Aorta (tissue), 5 donors: ENCODE results near the gene AMMECR1. TPM values are rescaled to one million over a fixed set of nuclear protein-coding genes. Genes with fewer than 3 reads are reported as not detected.

ENCODE experiments used
- ATAC-seq: fragments of 200-7000 bp; cut with Tn5 transposase; one replicate; pipeline ENCODE4 v1.9.1; 2022; ENCODE audit warnings: moderate library complexity; ENCODE audit not compliant: low FRiP score
- DNase-seq, 2 donors: peaks; one replicate each; pipeline ENCODE4 v3.0.0-alpha.2; 2020
- H3K27ac ChIP-seq, 2 donors: one replicate each; pipeline ENCODE4 v1.5.1; 2013; ENCODE audit warnings: low read length in 2 of 2, mild to moderate bottlenecking in 2 of 2, moderate library complexity in 2 of 2, control low read depth in 1 of 2, inconsistent platforms in 1 of 2, low read depth in 1 of 2
- H3K27me3 ChIP-seq, 2 donors: one replicate each; pipeline ENCODE4 v1.6.1; 2013; ENCODE audit warnings: control low read depth in 1 of 2, low read length in 1 of 2, mild to moderate bottlenecking in 1 of 2, moderate library complexity in 1 of 2; ENCODE audit not compliant: insufficient read depth in 2 of 2, control insufficient read depth in 1 of 2
- H3K36me3 ChIP-seq, 2 donors: one replicate each; pipeline ENCODE4 v1.6.1; 2013; ENCODE audit warnings: control low read depth in 1 of 2, low read length in 1 of 2, mild to moderate bottlenecking in 1 of 2; ENCODE audit not compliant: insufficient read depth in 2 of 2, control insufficient read depth in 1 of 2
- H3K4me1 ChIP-seq, 2 donors: one replicate each; pipeline ENCODE4 v1.6.1; 2013; ENCODE audit warnings: low read length in 2 of 2, control low read depth in 1 of 2, mild to moderate bottlenecking in 1 of 2, moderate library complexity in 1 of 2; ENCODE audit not compliant: insufficient read depth in 2 of 2, control insufficient read depth in 1 of 2
- H3K4me3 ChIP-seq, 2 donors: one replicate each; pipeline ENCODE4 v1.5.1; 2013; ENCODE audit warnings: low read length in 2 of 2, control low read depth in 1 of 2, mild to moderate bottlenecking in 1 of 2
- H3K9me3 ChIP-seq: one replicate; pipeline ENCODE4 v1.6.1; 2013; ENCODE audit warnings: mild to moderate bottlenecking, low read length; ENCODE audit not compliant: control insufficient read depth
- WGBS, 2 donors: extraction: QIAGEN DNeasy Blood & Tissue Kit; methylation state at CpG; one replicate each; pipeline ENCODE4 v1.1.7; 2013; 5-methylcytosine and 5-hydroxymethylcytosine counted together
- intact Hi-C, 2 donors: fragments of 100-400 bp; cut with DNase I; formaldehyde crosslinking; loops; one replicate each; pipeline versions ENCODE4 v1.14.2 to v1.15.0; 2022
- polyA plus RNA-seq, 2 donors: library from polyadenylated mRNA; stranded (reverse); fragments of 200-250 nt; gene quantifications; one replicate each; pipeline ENCODE4 v1.2.3, GENCODE V29; 2013
- total RNA-seq, 2 donors: library from RNA; stranded (reverse); fragmentation: NEBNext Ultra II Directional; extraction: Animal tissue kit (Norgen Biotek cat#: 25700); gene quantifications; one replicate each; pipeline ENCODE4 v1.2.1, GENCODE V29; 2021
- donor health status: healthy with polysubstance abuse.
- donor health status: Bipolar disorder and iron deficiency.
- donor health status: DM: no; HTN: no; CAD: no.
- donor health status: DM: no; HTN: no; CAD: no.
- donor health status: DM: yes; HTN: yes; CAD: no.

Gene AMMECR1
- total and polyA plus RNA-seq, 4 donors = 0.92 to 4.0 (median 2.3) TPM

DNA sequence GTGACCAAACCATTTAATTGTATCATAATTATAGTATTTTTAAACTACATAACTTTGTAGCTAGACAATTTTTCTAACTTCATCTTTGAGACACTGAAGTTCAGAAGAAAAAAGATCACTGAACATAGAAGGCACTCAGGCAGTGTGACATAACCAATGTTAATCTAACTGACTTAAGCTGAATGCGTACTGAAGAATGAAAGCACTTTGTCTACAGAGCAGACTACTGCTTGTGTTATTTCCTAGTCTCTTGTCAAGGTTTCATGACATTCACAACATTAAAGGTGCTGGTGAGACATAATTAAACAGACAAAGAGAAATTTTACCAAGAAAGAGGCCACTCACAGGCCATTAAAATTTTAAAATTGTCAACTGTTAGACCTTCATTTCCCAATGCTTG, 13.5 kb downstream of the AMMECR1 start:
- H3K4me3 ChIP-seq = no peak overlapping the region
- DNase-seq = no peak
- H3K9me3 ChIP-seq = no peaks in the 10 kb centered on the region
- 81 to 94% methylated on average over 1 of the region's 1 CpG for WGBS, 2 donors
- ATAC-seq = no peak
- no peaks in the 10 kb centered on the region for H3K4me1 ChIP-seq
- H3K27me3 ChIP-seq = no peaks in the 10 kb centered on the region
- intact Hi-C loops = no loop called here
- H3K36me3 ChIP-seq = no peaks in the 10 kb centered on the region
- no peak overlapping the region for H3K27ac ChIP-seq

DNA sequence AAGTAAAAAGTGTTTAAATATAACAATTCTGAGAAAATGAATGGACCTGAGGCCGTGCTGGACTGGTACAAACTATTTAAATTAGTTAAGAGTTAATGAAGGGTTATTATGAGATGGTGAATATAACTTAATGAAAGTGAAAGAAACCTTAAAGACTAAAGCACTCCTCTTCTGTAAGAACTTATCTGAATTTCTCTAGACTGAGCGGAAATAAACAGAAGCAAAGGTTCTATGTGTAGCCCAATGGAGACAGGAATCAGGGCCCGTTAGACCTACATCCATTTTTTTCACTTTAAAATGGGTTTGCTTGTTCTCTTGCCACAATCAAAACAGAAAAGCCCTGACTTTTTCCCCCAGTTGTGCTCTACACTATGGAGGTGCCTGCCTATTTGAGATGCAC, 14.9 kb downstream of the AMMECR1 start:
- Histone ChIP-seq H3K4me1 (no peaks in the 10 kb centered on the region), H3K4me3 (no peak overlapping the region), H3K36me3 (no peaks in the 10 kb centered on the region), H3K27ac (no peak overlapping the region), H3K9me3 (no peaks in the 10 kb centered on the region), H3K27me3 (no peaks in the 10 kb centered on the region)
- WGBS, 2 donors = 76 to 95% methylated on average over 3 of the region's 3 CpGs
- DNase-seq (no peak), ATAC-seq (no peak)
- intact Hi-C loops = no loop called here

DNA sequence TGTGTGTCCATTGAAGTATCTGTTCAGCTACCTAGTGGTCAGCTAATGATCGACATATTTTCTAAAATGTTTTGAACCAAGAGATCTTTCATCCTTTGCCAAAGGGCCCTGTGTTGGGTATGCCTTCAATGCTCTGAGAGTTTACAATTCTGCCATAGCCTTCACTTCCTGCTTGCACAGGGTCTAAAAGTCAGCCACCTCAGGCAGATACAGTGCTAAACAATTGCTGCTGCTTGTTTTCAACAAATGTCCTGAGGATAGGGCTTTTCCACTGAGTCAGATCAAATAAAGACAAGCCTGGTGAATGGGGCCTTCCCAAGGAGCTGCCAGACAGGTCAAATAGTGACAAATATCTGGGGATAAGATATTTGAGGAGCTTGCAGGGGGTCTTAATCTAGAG, 16.7 kb downstream of the AMMECR1 start:
- DNase-seq (no peak), ATAC-seq (no peak)
- Histone ChIP-seq H3K27ac (no peak overlapping the region), H3K9me3 (no peaks in the 10 kb centered on the region), H3K4me3 (no peak overlapping the region), H3K4me1 (no peaks in the 10 kb centered on the region), H3K36me3 (no peaks in the 10 kb centered on the region), H3K27me3 (no peaks in the 10 kb centered on the region)
- 65 to 97% methylated on average over 1 of the region's 1 CpG for WGBS, 2 donors
- intact Hi-C loops = no loop called here

DNA sequence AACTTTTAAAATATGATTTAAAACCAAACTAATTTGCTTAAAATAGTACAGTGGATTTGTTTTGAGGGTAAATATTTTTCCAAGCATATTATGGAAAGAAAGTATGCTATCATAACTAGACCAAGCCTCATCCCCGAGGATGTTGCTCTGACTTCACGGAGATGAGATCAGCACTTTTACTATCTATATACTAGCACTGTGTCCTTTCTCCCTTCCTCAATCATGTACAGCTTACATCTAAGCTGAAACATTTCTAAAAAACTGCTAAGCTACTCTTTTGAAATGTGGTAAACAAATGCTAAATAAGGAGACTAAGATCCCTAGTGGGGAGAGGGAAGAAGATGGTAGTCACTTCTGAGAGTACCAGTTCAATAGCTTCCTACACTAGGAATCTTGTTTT, 23.8 kb downstream of the AMMECR1 start:
- ATAC-seq = no peak

DNA sequence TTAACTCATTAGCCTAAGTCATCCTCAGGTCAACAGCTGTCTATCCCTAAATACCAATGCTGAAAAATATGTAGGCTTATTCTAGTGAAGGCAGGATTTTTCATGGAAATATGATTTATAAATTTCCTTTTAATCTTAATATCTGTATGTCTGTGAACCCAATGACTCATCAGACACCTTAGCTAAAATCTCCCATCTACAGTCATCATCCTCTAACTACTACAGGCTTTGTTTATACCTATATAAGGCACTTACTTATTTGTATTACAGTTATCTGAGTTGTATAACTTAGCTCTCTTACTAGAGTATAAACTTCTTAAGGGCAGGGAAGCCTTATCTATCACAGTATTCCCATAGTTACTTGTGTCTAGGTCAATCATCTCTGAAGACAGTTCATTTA, 24.2 kb downstream of the AMMECR1 start:
- Histone ChIP-seq H3K4me3 (no peak overlapping the region), H3K27ac (no peak overlapping the region), H3K36me3 (no peaks in the 10 kb centered on the region), H3K9me3 (no peaks in the 10 kb centered on the region), H3K4me1 (no peaks in the 10 kb centered on the region), H3K27me3 (no peaks in the 10 kb centered on the region)
- ATAC-seq = no peak
- DNase-seq = no peak
- intact Hi-C loops = no loop called here

More for the DNA sequence above, 23.8 kb downstream of the AMMECR1 start:
- no peak overlapping the region for H3K27ac ChIP-seq
- intact Hi-C loops = no loop called here
- H3K9me3 ChIP-seq = no peaks in the 10 kb centered on the region
- H3K4me3 ChIP-seq = no peak overlapping the region
- H3K4me1 ChIP-seq = no peaks in the 10 kb centered on the region
- no peak for DNase-seq
- H3K36me3 ChIP-seq = no peaks in the 10 kb centered on the region
- H3K27me3 ChIP-seq = no peaks in the 10 kb centered on the region
- WGBS, 2 donors = 78 to 86% methylated on average over 2 of the region's 2 CpGs

DNA sequence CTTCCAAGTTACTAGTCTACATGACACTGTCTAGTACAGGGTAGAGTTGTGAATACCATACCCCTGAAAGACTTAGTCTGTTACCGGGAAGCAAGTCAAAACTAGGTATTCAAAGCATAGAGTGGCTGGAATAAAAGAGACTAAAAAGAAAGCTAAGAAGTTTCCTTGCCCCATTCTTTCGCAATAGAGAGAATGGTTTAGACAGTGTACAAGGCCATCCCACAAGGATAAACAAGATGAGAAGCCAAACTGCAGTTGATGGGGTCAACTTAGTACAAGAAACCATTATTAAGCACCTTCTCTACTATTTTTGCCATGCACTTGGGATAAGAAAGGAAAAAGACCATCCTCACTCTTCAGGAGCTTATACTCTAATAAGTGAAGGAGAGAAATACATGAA, 30.3 kb downstream of the AMMECR1 start:
- 85 to 99% methylated on average over 2 of the region's 2 CpGs for WGBS, 2 donors
- Histone ChIP-seq H3K36me3 (no peaks in the 10 kb centered on the region), H3K27ac (no peak overlapping the region), H3K9me3 (no peaks in the 10 kb centered on the region), H3K4me1 (no peaks in the 10 kb centered on the region), H3K27me3 (no peaks in the 10 kb centered on the region), H3K4me3 (no peak overlapping the region)
- intact Hi-C loops = no loop called here
- ATAC-seq (no peak), DNase-seq (no peak)

DNA sequence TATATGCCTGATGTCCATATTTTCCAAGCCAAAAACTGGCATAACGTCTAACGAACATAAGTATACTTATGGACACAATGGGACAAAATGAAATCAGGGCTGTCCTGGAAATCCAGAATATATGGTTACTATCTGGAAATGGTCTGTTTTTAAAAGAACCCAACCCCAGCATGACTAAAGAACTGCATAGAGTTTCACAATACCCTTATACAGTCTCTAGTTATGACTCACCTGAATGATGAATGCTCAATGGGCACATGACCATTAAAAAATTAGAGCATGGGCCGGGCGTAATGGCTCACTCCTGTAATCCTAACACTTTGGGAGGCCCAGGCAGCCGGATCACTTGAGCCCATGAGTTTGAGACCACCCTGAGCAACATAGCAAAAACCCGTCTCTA, 31.8 kb downstream of the AMMECR1 start:
- H3K27ac ChIP-seq = no peak overlapping the region
- H3K27me3 ChIP-seq = no peaks in the 10 kb centered on the region
- H3K4me3 ChIP-seq = no peak overlapping the region
- no peaks in the 10 kb centered on the region for H3K36me3 ChIP-seq
- no peak for DNase-seq
- 76 to 91% methylated on average over 6 of the region's 6 CpGs for WGBS, 2 donors
- intact Hi-C loops = no loop called here
- no peak for ATAC-seq
- H3K9me3 ChIP-seq = no peaks in the 10 kb centered on the region
- no peaks in the 10 kb centered on the region for H3K4me1 ChIP-seq

DNA sequence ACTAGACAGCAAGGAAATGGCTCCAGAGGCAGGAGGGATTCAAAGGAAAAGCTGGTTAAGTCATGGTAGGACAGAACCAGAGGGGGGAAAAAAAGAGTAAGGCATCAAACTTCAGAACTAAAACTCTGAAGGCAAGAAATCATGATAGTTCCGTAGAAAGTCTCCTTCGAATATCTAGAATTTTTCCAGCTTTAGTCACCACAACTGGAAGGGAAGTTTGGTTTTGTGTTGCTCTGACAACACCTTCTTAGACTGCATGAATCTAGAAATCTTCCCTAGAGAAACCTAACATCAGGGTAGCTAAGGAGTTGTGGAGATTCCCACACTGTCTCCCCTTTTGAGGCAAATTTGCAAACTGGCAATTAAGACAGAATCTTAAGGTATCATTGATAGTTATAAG, 33.7 kb downstream of the AMMECR1 start:
- ATAC-seq = no peak
- Histone ChIP-seq H3K36me3 (no peaks in the 10 kb centered on the region), H3K4me1 (no peaks in the 10 kb centered on the region), H3K4me3 (no peak overlapping the region), H3K27me3 (no peaks in the 10 kb centered on the region), H3K27ac (no peak overlapping the region), H3K9me3 (no peaks in the 10 kb centered on the region)
- intact Hi-C loops = no loop called here
- DNase-seq = no peak
- WGBS, 2 donors = 9 to 55% methylated on average over 2 of the region's 2 CpGs

DNA sequence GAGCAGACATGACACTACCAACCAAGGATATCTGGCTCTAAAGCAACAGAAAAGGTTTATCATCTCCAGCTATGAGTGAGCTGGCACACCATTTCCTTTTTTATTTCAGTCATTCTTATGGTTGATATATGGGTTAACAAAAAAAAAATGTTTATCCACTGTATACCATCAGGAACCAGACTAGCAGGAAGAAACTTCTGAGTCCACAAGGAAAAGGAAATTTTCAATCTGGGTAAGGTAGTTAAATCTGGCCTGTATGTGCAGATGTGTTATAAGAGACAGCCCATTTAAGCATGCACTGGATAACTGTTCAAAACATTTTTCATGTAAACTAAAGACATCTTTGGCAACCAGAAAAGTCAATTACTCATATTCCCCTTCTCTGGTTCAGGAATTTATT, 35.0 kb downstream of the AMMECR1 start:
- Histone ChIP-seq H3K4me1 (no peaks in the 10 kb centered on the region), H3K27ac (no peak overlapping the region), H3K4me3 (no peak overlapping the region), H3K27me3 (no peaks in the 10 kb centered on the region), H3K9me3 (no peaks in the 10 kb centered on the region), H3K36me3 (no peaks in the 10 kb centered on the region)
- DNase-seq = no peak
- ATAC-seq = no peak
- intact Hi-C loops = no loop called here
